ENCODE results near the gene DLEC1.

Gene DLEC1

GRCh38 chr3:38095669-38096483, 56.9 kb downstream of the DLEC1 start:
- no peak for DNase-seq
- Histone ChIP-seq H3K27ac (ENCODE audit: low read length) (no peak overlapping the region), H3K9ac (ENCODE audit: low read depth, low read length) (no peak overlapping the region), H3K4me2 (ENCODE audit: insufficient read depth, low read length) (no peak overlapping the region), H2AFZ (ENCODE audit: low read depth, low read length) (no peak overlapping the region), H3K4me3 (ENCODE audit: low read depth in 1 of 2, low read length in 2 of 2) (no peak overlapping the region), H4K20me1 (ENCODE audit: insufficient read depth, low read length) (no peaks in the 10 kb centered on the region), H3K4me1 (ENCODE audit: insufficient read depth, low read length) (no peaks in the 10 kb centered on the region), H3K36me3 (ENCODE audit: insufficient read depth, low read length) (no peaks in the 10 kb centered on the region), H3K79me2 (ENCODE audit: insufficient read depth, low read length) (no peaks in the 10 kb centered on the region), H3K27me3 (ENCODE audit: insufficient read depth, low read length, poor library complexity) (peaks cover 32% of the 10 kb centered on the region), H3K9me3 (ENCODE audit: insufficient read depth, low read length, severe bottlenecking) (no peaks in the 10 kb centered on the region)
- TF ChIP-seq EZH2 (IDR thresholded peaks at IDR 0.05; ENCODE audit: borderline replicate concordance, low read depth, low read length, severe bottlenecking) (no peak), CTCF (IDR thresholded peaks at IDR 0.05; ENCODE audit: borderline replicate concordance, extremely low read depth, low read length, poor library complexity, severe bottlenecking) (no peak)
- no peak for ATAC-seq (ENCODE audit: insufficient read depth, low read depth)

- no peaks in the 10 kb centered on the region for H3K79me2 ChIP-seq (ENCODE audit: insufficient read depth, low read length)
- no peak overlapping the region for H3K4me3 ChIP-seq (ENCODE audit: low read depth in 1 of 2, low read length in 2 of 2)
- H3K27me3 ChIP-seq (ENCODE audit: insufficient read depth, low read length, poor library complexity), result peaks cover 41% of the 10 kb centered on the region
- no peaks in the 10 kb centered on the region for H4K20me1 ChIP-seq (ENCODE audit: insufficient read depth, low read length)
- TF ChIP-seq CTCF (IDR thresholded peaks at IDR 0.05; ENCODE audit: borderline replicate concordance, extremely low read depth, low read length, poor library complexity, severe bottlenecking), result no peak
- no peak for TF ChIP-seq EZH2 (IDR thresholded peaks at IDR 0.05; ENCODE audit: borderline replicate concordance, low read depth, low read length, severe bottlenecking)
- H3K4me2 ChIP-seq (ENCODE audit: insufficient read depth, low read length), result no peak overlapping the region
- no peak overlapping the region for H2AFZ ChIP-seq (ENCODE audit: low read depth, low read length)
- ATAC-seq (ENCODE audit: insufficient read depth, low read depth) (no peak), DNase-seq (no peak)
- no peak overlapping the region for H3K9ac ChIP-seq (ENCODE audit: low read depth, low read length)
- no peaks in the 10 kb centered on the region for H3K36me3 ChIP-seq (ENCODE audit: insufficient read depth, low read length)
- H3K27ac ChIP-seq (ENCODE audit: low read length), result no peak overlapping the region
- H3K4me1 ChIP-seq (ENCODE audit: insufficient read depth, low read length), result no peaks in the 10 kb centered on the region
- no peaks in the 10 kb centered on the region for H3K9me3 ChIP-seq (ENCODE audit: insufficient read depth, low read length, severe bottlenecking)
Observed at GRCh38 chr3:38097446-38098375, 58.7 kb downstream of the DLEC1 start.

GRCh38 chr3:38098376-38098723, 59.3 kb downstream of the DLEC1 start:
- no peaks in the 10 kb centered on the region for H4K20me1 ChIP-seq (ENCODE audit: insufficient read depth, low read length)

GRCh38 chr3:38099518-38099917, 60.5 kb downstream of the DLEC1 start:
- Histone ChIP-seq H4K20me1 (ENCODE audit: insufficient read depth, low read length) (no peaks in the 10 kb centered on the region), H3K4me2 (ENCODE audit: insufficient read depth, low read length) (no peak overlapping the region), H3K27ac (ENCODE audit: low read length) (no peak overlapping the region), H3K4me3 (ENCODE audit: low read depth in 1 of 2, low read length in 2 of 2) (no peak overlapping the region), H3K27me3 (ENCODE audit: insufficient read depth, low read length, poor library complexity) (peaks cover 41% of the 10 kb centered on the region), H3K79me2 (ENCODE audit: insufficient read depth, low read length) (no peaks in the 10 kb centered on the region), H3K9me3 (ENCODE audit: insufficient read depth, low read length, severe bottlenecking) (no peaks in the 10 kb centered on the region), H3K36me3 (ENCODE audit: insufficient read depth, low read length) (no peaks in the 10 kb centered on the region), H2AFZ (ENCODE audit: low read depth, low read length) (no peak overlapping the region), H3K4me1 (ENCODE audit: insufficient read depth, low read length) (no peaks in the 10 kb centered on the region), H3K9ac (ENCODE audit: low read depth, low read length) (no peak overlapping the region)
- TF ChIP-seq EZH2 (IDR thresholded peaks at IDR 0.05; ENCODE audit: borderline replicate concordance, low read depth, low read length, severe bottlenecking) (no peak), CTCF (IDR thresholded peaks at IDR 0.05; ENCODE audit: borderline replicate concordance, extremely low read depth, low read length, poor library complexity, severe bottlenecking) (no peak)
- DNase-seq (no peak), ATAC-seq (ENCODE audit: insufficient read depth, low read depth) (no peak)

More at GRCh38 chr3:38098376-38098723, 59.3 kb downstream of the DLEC1 start:
- no peak for ATAC-seq (ENCODE audit: insufficient read depth, low read depth)
- no peak overlapping the region for H3K4me3 ChIP-seq (ENCODE audit: low read depth in 1 of 2, low read length in 2 of 2)
- DNase-seq, result no peak
- H2AFZ ChIP-seq (ENCODE audit: low read depth, low read length), result no peak overlapping the region
- TF ChIP-seq EZH2 (IDR thresholded peaks at IDR 0.05; ENCODE audit: borderline replicate concordance, low read depth, low read length, severe bottlenecking), result no peak
- H3K36me3 ChIP-seq (ENCODE audit: insufficient read depth, low read length), result no peaks in the 10 kb centered on the region
- H3K79me2 ChIP-seq (ENCODE audit: insufficient read depth, low read length), result no peaks in the 10 kb centered on the region
- no peaks in the 10 kb centered on the region for H3K9me3 ChIP-seq (ENCODE audit: insufficient read depth, low read length, severe bottlenecking)
- H3K4me1 ChIP-seq (ENCODE audit: insufficient read depth, low read length), result no peaks in the 10 kb centered on the region
- H3K9ac ChIP-seq (ENCODE audit: low read depth, low read length), result no peak overlapping the region
- H3K27ac ChIP-seq (ENCODE audit: low read length), result no peak overlapping the region
- H3K27me3 ChIP-seq (ENCODE audit: insufficient read depth, low read length, poor library complexity), result peaks cover 41% of the 10 kb centered on the region
- H3K4me2 ChIP-seq (ENCODE audit: insufficient read depth, low read length), result no peak overlapping the region
